Liver (tissue), 9 donors: ENCODE results near the gene CHEK2. TPM values are rescaled to one million over a fixed set of nuclear protein-coding genes. Genes with fewer than 3 reads are reported as not detected.

Experiments used
- DNase-seq: peaks from one replicate; pipeline ENCODE4 v3.0.0-alpha.2; 2017; ENCODE audit warnings: low spot score
- H3K27ac ChIP-seq, 2 donors: one replicate each; pipeline ENCODE4 v1.7.0; 2013; ENCODE audit warnings: inconsistent platforms in 2 of 2, low read length in 2 of 2, control low read depth in 1 of 2, low read depth in 1 of 2, mild to moderate bottlenecking in 1 of 2
- H3K27me3 ChIP-seq, 4 donors: one replicate each; pipeline versions ENCODE4 v1.6.1 to v1.7.0; 2013; ENCODE audit warnings: low read length in 3 of 4, inconsistent platforms in 1 of 4, mild to moderate bottlenecking in 1 of 4, moderate library complexity in 1 of 4; ENCODE audit not compliant: control insufficient read depth in 4 of 4, insufficient read depth in 4 of 4
- H3K36me3 ChIP-seq, 4 donors: one replicate each; pipeline versions ENCODE4 v1.6.1 to v1.7.0; 2013; ENCODE audit warnings: low read length in 3 of 4, mild to moderate bottlenecking in 3 of 4, low read depth in 1 of 4, moderate library complexity in 1 of 4; ENCODE audit not compliant: control insufficient read depth in 4 of 4, insufficient read depth in 3 of 4
- H3K4me1 ChIP-seq, 4 donors: one replicate each; pipeline versions ENCODE4 v1.6.1 to v1.7.0; 2013; ENCODE audit warnings: low read length in 3 of 4, mild to moderate bottlenecking in 3 of 4, moderate library complexity in 1 of 4; ENCODE audit not compliant: control insufficient read depth in 4 of 4, insufficient read depth in 4 of 4
- H3K4me3 ChIP-seq, 3 donors: one replicate each; pipeline versions ENCODE4 v1.6.1 to v1.7.0; 2013; ENCODE audit warnings: low read length in 3 of 3, control low read depth in 1 of 3, low read depth in 1 of 3, mild to moderate bottlenecking in 1 of 3
- H3K9ac ChIP-seq, 2 donors: one replicate each; pipeline ENCODE4 v1.7.0; 2013; ENCODE audit warnings: low read length in 2 of 2, mild to moderate bottlenecking in 2 of 2, moderate library complexity in 2 of 2, control low read depth in 1 of 2, low read depth in 1 of 2
- H3K9me3 ChIP-seq, 4 donors: one replicate each; pipeline versions ENCODE4 v1.6.1 to v1.7.0; 2013; ENCODE audit warnings: low read length in 3 of 4; ENCODE audit not compliant: control insufficient read depth in 4 of 4
- EGR1 ChIP-seq, 2 donors: IDR thresholded peaks; 2 replicates each; pipeline ENCODE4 v1.6.1; 2016 to 2018; ENCODE audit warnings: antibody characterized with exemption in 2 of 2, low read depth in 2 of 2
- FOXA1 ChIP-seq: IDR thresholded peaks from 2 replicates; pipeline ENCODE4 v1.6.1; 2016; ENCODE audit warnings: antibody characterized with exemption
- FOXA2 ChIP-seq: IDR thresholded peaks from 2 replicates; pipeline ENCODE4 v1.6.1; 2016; ENCODE audit warnings: antibody characterized with exemption
- GABPA ChIP-seq, 2 donors: IDR thresholded peaks in 1 of 2; conservative IDR thresholded peaks in 1 of 2; 2 replicates each; pipeline ENCODE4 v1.6.1; 2016; ENCODE audit warnings: antibody characterized with exemption in 2 of 2, mild to moderate bottlenecking in 1 of 2, moderate library complexity in 1 of 2
- HNF4A ChIP-seq, 2 donors: conservative IDR thresholded peaks; 2 replicates each; pipeline ENCODE4 v1.6.1; 2016; ENCODE audit warnings: antibody characterized with exemption in 2 of 2, mild to moderate bottlenecking in 2 of 2
- HNF4G ChIP-seq: IDR thresholded peaks from 2 replicates; pipeline ENCODE4 v1.6.1; 2016; ENCODE audit warnings: antibody characterized with exemption
- JUND ChIP-seq, 2 donors: IDR thresholded peaks; 2 replicates each; pipeline ENCODE4 v1.6.1; 2016; ENCODE audit warnings: antibody characterized with exemption in 2 of 2
- NR2F2 ChIP-seq: IDR thresholded peaks from 2 replicates; pipeline ENCODE4 v1.6.1; 2016; ENCODE audit warnings: antibody characterized with exemption
- RAD21 ChIP-seq, 2 donors: IDR thresholded peaks; 2 replicates each; pipeline ENCODE4 v1.6.1; 2016; ENCODE audit warnings: antibody characterized with exemption in 2 of 2, mild to moderate bottlenecking in 2 of 2
- RXRA ChIP-seq, 2 donors: IDR thresholded peaks; 2 replicates each; pipeline ENCODE4 v1.6.1; 2017 to 2018; ENCODE audit warnings: antibody characterized with exemption in 2 of 2, mild to moderate bottlenecking in 1 of 2
- SP1 ChIP-seq: IDR thresholded peaks from 2 replicates; pipeline ENCODE4 v1.6.1; 2018; ENCODE audit warnings: antibody characterized with exemption, mild to moderate bottlenecking
- TAF1 ChIP-seq: conservative IDR thresholded peaks from 2 replicates; pipeline ENCODE4 v1.6.1; 2016; ENCODE audit warnings: antibody characterized with exemption, mild to moderate bottlenecking
- YY1 ChIP-seq: IDR thresholded peaks from 2 replicates; pipeline ENCODE4 v1.6.1; 2016; ENCODE audit warnings: antibody characterized with exemption, mild to moderate bottlenecking
- WGBS: extraction: QIAGEN DNeasy Blood & Tissue Kit; methylation state at CpG from one replicate; pipeline ENCODE4 v1.1.7; 2013; 5-methylcytosine and 5-hydroxymethylcytosine counted together
- polyA plus RNA-seq, 2 donors: library from polyadenylated mRNA; stranded (reverse) in 1 of 2; unstranded in 1 of 2; fragments of 200-250 nt in 1 of 2; fragments of >200 nt in 1 of 2; fragmentation: Nextera tagmentation in 1 of 2; extraction: Ambion mirVana in 1 of 2; gene quantifications; one replicate each; pipeline versions ENCODE4 v1.2.1 to v1.2.3, GENCODE V29; 2013 to 2015
- total RNA-seq, 2 donors: library from RNA; depleted of rRNA; stranded (reverse); fragments of >200 nt; gene quantifications; one replicate each; pipeline ENCODE4 v1.2.3, GENCODE V29; 2014
- TF ChIP-seq, protein P1 (sequence below): IDR thresholded peaks from 2 replicates; pipeline ENCODE4 v1.6.1; 2016; ENCODE audit warnings: antibody characterized with exemption
- TF ChIP-seq, protein P2 (sequence below): IDR thresholded peaks from 2 replicates; pipeline ENCODE4 v1.6.1; 2016; ENCODE audit warnings: antibody characterized with exemption
- TF ChIP-seq, protein P3 (sequence below): IDR thresholded peaks from 2 replicates; pipeline ENCODE4 v1.6.1; 2016; ENCODE audit warnings: antibody characterized with exemption
- TF ChIP-seq, protein P4 (sequence below): IDR thresholded peaks from 2 replicates; pipeline ENCODE4 v1.6.1; 2016; ENCODE audit warnings: antibody characterized with exemption, mild to moderate bottlenecking
- TF ChIP-seq, protein P5 (sequence below): fragments of 150-350 bp; IDR thresholded peaks from 2 replicates; pipeline ENCODE4 v1.5.1; 2017; ENCODE audit warnings: improper control_type of control experiment, low read depth, low read length; ENCODE audit not compliant: missing input control
- donor health status: healthy.
- donor health status: healthy.
- donor health status: healthy.
- donor health status: healthy.
- donor health status: healthy.

The CHEK2 gene
- total and polyA plus RNA-seq, 4 donors, result 1.4 to 10.6 (median 2.8) TPM

DNA sequence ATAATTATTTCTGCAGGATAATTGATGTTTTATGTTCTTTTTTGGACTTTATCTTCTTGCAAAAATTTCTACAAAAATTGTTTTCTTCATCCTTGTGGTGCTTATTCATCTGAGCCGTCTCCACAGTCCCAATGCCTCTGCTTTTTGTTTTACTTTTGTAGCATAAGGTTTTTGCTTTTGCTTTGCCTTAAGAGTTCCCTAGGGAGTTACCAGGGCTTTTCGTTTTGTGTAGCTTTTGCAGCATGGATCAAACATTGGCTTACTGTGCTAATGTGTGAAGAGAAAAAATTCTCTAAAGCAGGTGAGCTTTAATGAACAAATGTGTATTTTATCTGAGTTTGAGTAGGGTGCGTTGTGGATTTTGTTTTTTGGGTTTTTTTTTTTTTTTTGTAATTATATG is 47.0 kb upstream of the CHEK2 start:
- Histone ChIP-seq H3K4me1 (peaks cover 3 to 13% (median 9%) of the 10 kb centered on the region in 4 donors), H3K9ac (no peak overlapping the region), H3K27ac (no peak overlapping the region), H3K9me3 (no peaks in the 10 kb centered on the region), H3K36me3 (peaks cover 7 to 32% (median 25%) of the 10 kb centered on the region in 4 donors), H3K4me3 (no peak overlapping the region), H3K27me3 (no peaks in the 10 kb centered on the region)
- WGBS, result 86% methylated on average over 3 of the region's 3 CpGs
- no peak for DNase-seq
- TF ChIP-seq, protein P1, sequence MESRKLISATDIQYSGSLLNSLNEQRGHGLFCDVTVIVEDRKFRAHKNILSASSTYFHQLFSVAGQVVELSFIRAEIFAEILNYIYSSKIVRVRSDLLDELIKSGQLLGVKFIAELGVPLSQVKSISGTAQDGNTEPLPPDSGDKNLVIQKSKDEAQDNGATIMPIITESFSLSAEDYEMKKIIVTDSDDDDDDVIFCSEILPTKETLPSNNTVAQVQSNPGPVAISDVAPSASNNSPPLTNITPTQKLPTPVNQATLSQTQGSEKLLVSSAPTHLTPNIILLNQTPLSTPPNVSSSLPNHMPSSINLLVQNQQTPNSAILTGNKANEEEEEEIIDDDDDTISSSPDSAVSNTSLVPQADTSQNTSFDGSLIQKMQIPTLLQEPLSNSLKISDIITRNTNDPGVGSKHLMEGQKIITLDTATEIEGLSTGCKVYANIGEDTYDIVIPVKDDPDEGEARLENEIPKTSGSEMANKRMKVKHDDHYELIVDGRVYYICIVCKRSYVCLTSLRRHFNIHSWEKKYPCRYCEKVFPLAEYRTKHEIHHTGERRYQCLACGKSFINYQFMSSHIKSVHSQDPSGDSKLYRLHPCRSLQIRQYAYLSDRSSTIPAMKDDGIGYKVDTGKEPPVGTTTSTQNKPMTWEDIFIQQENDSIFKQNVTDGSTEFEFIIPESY, result no peak

DNA sequence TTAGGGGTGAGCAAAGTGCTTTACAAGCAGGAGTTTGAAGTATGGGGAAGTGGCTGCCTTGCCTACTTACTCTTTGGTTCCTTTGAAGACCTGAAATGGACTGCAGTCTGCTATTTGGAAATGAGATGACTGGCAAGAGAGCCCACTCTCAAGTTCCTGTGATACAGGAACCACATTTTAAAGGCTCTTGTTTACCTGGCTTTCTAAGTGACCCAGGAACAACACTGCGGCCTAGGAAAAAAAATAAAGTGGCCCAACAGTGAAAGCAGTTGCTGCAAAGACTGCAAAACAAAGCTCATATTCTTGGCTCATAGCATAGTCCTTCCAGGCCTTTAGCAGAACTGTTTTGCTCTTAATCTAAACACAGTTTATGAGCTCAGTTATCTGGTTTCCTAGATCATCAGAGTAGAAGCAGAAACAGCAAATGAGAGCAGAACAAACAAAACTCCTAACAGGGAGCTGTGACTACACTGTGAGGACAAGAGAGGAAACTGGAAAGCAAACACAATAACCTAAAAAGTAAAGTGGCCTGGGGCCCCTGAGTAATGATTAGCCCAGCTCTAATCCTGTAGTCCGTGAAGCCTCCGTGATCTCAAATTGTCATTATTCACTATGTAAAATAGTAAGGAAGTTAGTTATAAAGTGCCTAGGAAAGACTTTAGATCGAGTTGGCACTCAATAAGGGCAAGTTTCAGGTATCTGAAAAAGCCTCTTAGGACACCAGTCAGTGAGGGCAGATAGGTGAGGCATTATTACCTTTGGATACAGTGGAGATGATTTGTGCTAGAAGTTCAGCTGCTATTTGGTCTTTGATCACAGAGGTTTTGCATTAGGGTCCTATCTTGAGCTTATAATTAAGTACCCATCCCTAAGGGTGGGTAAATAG is 42.4 kb upstream of the CHEK2 start:
- peak overlapping the region; percentile 57 to 74 for H3K27ac ChIP-seq
- H3K9me3 ChIP-seq, result no peaks in the 10 kb centered on the region
- peak overlapping the region; percentile 3 to 62 for H3K9ac ChIP-seq
- H3K4me3 ChIP-seq, result no peak overlapping the region
- peaks cover 6 to 23% (median 16%) of the 10 kb centered on the region in 4 donors for H3K4me1 ChIP-seq
- WGBS, result 27% methylated on average over 4 of the region's 4 CpGs
- H3K27me3 ChIP-seq, result no peaks in the 10 kb centered on the region
- peaks cover 4 to 43% (median 31%) of the 10 kb centered on the region in 4 donors for H3K36me3 ChIP-seq
- TF ChIP-seq RXRA (IDR thresholded peaks at IDR 0.05), result peak; percentile 46 to 58
- TF ChIP-seq HNF4A (conservative IDR thresholded peaks at IDR 0.05), result peak; percentile 27 to 43
- no peak for TF ChIP-seq EGR1 (IDR thresholded peaks at IDR 0.05; ENCODE audit: low read depth in 2 of 2)
- TF ChIP-seq, protein P1, result no peak
- TF ChIP-seq SP1, result peak; percentile 63
- TF ChIP-seq, protein P2, sequence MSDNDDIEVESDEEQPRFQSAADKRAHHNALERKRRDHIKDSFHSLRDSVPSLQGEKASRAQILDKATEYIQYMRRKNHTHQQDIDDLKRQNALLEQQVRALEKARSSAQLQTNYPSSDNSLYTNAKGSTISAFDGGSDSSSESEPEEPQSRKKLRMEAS, result no peak
- TF ChIP-seq, protein P3, sequence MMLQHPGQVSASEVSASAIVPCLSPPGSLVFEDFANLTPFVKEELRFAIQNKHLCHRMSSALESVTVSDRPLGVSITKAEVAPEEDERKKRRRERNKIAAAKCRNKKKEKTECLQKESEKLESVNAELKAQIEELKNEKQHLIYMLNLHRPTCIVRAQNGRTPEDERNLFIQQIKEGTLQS, result no peak
- no peak for TF ChIP-seq GABPA (IDR thresholded peaks at IDR 0.05 in 1 of 2, conservative IDR thresholded peaks at IDR 0.05 in 1 of 2)
- no peak for TF ChIP-seq HNF4G
- TF ChIP-seq, protein P4, sequence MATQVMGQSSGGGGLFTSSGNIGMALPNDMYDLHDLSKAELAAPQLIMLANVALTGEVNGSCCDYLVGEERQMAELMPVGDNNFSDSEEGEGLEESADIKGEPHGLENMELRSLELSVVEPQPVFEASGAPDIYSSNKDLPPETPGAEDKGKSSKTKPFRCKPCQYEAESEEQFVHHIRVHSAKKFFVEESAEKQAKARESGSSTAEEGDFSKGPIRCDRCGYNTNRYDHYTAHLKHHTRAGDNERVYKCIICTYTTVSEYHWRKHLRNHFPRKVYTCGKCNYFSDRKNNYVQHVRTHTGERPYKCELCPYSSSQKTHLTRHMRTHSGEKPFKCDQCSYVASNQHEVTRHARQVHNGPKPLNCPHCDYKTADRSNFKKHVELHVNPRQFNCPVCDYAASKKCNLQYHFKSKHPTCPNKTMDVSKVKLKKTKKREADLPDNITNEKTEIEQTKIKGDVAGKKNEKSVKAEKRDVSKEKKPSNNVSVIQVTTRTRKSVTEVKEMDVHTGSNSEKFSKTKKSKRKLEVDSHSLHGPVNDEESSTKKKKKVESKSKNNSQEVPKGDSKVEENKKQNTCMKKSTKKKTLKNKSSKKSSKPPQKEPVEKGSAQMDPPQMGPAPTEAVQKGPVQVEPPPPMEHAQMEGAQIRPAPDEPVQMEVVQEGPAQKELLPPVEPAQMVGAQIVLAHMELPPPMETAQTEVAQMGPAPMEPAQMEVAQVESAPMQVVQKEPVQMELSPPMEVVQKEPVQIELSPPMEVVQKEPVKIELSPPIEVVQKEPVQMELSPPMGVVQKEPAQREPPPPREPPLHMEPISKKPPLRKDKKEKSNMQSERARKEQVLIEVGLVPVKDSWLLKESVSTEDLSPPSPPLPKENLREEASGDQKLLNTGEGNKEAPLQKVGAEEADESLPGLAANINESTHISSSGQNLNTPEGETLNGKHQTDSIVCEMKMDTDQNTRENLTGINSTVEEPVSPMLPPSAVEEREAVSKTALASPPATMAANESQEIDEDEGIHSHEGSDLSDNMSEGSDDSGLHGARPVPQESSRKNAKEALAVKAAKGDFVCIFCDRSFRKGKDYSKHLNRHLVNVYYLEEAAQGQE, result peak; percentile 67
- TF ChIP-seq FOXA2, result no peak
- TF ChIP-seq TAF1, result peak; percentile 59
- no peak for TF ChIP-seq NR2F2
- TF ChIP-seq, protein P5, sequence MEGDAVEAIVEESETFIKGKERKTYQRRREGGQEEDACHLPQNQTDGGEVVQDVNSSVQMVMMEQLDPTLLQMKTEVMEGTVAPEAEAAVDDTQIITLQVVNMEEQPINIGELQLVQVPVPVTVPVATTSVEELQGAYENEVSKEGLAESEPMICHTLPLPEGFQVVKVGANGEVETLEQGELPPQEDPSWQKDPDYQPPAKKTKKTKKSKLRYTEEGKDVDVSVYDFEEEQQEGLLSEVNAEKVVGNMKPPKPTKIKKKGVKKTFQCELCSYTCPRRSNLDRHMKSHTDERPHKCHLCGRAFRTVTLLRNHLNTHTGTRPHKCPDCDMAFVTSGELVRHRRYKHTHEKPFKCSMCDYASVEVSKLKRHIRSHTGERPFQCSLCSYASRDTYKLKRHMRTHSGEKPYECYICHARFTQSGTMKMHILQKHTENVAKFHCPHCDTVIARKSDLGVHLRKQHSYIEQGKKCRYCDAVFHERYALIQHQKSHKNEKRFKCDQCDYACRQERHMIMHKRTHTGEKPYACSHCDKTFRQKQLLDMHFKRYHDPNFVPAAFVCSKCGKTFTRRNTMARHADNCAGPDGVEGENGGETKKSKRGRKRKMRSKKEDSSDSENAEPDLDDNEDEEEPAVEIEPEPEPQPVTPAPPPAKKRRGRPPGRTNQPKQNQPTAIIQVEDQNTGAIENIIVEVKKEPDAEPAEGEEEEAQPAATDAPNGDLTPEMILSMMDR, result no peak
- TF ChIP-seq JUND (IDR thresholded peaks at IDR 0.05), result no peak
- TF ChIP-seq FOXA1, result no peak
- TF ChIP-seq RAD21 (IDR thresholded peaks at IDR 0.05), result peak; percentile 43 to 51
- peak; percentile 37 for TF ChIP-seq YY1
- no peak for DNase-seq
